ENCODE results near the gene MFGE8.

GRCh38 chr15:88891540-88892254 lies 21.5 kb downstream of the MFGE8 start:
- TF ChIP-seq CTCF (IDR thresholded peaks at IDR 0.05) (no peak), POLR2A (IDR thresholded peaks at IDR 0.05) (no peak)

Measured in right lobe of liver (tissue), 4 donors.